IPS-18a (cell line): ENCODE results near the gene TFDP2.

ENCODE experiments used
- H3K27ac ChIP-seq: one replicate; pipeline ENCODE4 v1.5.1; 2013; ENCODE audit warnings: low read length
- H3K27me3 ChIP-seq: one replicate; pipeline ENCODE4 v1.6.1; 2013; ENCODE audit warnings: mild to moderate bottlenecking, low read length; ENCODE audit not compliant: control insufficient read depth, insufficient read depth
- H3K36me3 ChIP-seq: one replicate; pipeline ENCODE4 v1.6.1; 2013; ENCODE audit warnings: low read depth, low read length; ENCODE audit not compliant: control insufficient read depth
- H3K4me1 ChIP-seq: one replicate; pipeline ENCODE4 v1.6.1; 2013; ENCODE audit warnings: low read depth, low read length; ENCODE audit not compliant: control insufficient read depth
- H3K4me3 ChIP-seq: one replicate; pipeline ENCODE4 v1.5.1; 2013; ENCODE audit warnings: low read length
- H3K9ac ChIP-seq: one replicate; pipeline ENCODE4 v1.6.1; 2013; ENCODE audit warnings: mild to moderate bottlenecking, low read length, moderate library complexity
- H3K9me3 ChIP-seq: one replicate; pipeline ENCODE4 v1.6.1; 2013; ENCODE audit warnings: low read depth, low read length; ENCODE audit not compliant: control insufficient read depth

The TFDP2 gene

DNA sequence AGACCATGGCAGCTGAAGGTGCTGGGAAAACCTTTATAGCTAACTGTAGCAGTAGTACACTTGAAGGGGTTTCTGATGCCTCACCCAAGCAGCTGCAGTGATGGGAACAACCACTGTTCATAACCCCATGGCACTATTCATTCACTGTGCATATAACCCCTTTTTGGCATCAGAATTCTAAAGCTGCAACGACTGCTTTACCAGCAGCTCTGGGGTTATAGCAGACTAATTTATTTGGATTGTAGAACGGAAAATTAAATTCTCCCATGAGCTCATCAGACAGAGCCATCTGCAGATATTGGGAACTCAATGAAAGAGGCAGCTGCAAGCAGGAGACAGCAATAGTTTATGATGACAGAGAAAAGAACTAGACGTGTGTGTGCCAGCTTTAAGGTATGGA lies 28.6 kb downstream of the TFDP2 start:
- H3K27me3 ChIP-seq = no peaks in the 10 kb centered on the region
- H3K27ac ChIP-seq = no peak overlapping the region
- no peak overlapping the region for H3K4me3 ChIP-seq
- H3K4me1 ChIP-seq = no peaks in the 10 kb centered on the region
- H3K9me3 ChIP-seq = no peaks in the 10 kb centered on the region
- H3K9ac ChIP-seq = no peak overlapping the region
- H3K36me3 ChIP-seq = no peaks in the 10 kb centered on the region

DNA sequence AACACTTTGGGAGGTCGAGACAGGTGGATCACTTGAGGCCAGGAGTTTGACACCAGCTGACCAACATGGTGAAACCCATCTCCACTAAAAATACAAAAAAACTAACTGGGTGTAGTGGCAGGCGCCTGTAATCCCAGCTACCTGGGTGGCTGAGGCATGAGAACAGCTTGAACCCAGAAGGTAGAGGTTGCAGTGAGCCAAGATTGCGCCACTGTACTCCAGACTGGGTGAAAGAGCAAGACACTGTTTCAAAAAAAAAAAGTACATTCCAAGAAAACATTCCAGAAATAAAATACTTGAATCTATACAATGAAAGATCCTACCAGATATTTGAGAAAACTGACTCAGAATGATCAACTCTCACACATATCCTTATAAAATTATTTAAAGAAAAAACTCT lies 30.4 kb downstream of the TFDP2 start:
- Histone ChIP-seq H3K4me1 (no peaks in the 10 kb centered on the region), H3K4me3 (no peak overlapping the region), H3K27ac (no peak overlapping the region), H3K27me3 (no peaks in the 10 kb centered on the region), H3K36me3 (no peaks in the 10 kb centered on the region), H3K9ac (no peak overlapping the region), H3K9me3 (no peaks in the 10 kb centered on the region)

DNA sequence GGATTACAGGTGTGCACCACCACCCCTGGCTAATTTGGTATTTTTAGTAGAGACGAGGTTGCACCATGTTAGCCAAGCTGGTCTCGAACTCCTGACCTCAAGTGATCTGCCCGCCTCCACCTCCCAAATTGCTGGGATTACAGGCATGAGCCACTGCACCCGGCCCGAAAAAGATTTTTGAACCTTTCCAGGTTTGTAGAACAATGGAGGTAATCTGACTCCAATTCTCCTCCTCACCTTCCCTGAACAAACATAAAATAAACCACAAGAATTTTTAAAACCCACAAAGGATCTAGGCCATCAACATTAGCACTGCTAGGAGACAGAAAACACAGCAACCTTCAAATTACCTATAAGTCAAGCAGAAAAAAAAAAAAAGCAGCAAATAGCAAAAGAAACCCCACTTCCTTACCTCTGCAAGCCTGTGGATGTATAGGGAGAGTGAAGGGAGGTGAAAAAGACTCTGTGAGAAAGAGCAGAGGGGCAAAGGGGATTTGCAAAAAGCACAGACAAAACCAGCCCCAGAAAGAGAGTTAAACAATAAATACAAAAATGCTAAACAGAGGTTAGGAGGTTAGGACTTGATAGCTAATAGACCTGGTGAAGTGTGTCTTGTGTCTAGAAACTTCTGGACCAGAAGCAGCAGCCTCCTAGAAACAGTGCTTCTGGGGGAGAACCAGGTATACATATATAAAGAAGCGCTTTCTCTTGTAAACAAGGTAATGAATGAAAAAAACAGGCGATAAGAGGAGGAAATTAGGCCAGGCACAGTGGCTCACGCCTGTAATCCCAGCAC lies 32.1 kb downstream of the TFDP2 start:
- H3K27me3 ChIP-seq = no peaks in the 10 kb centered on the region
- H3K4me3 ChIP-seq = no peak overlapping the region
- no peaks in the 10 kb centered on the region for H3K4me1 ChIP-seq
- H3K27ac ChIP-seq = no peak overlapping the region
- no peak overlapping the region for H3K9ac ChIP-seq
- H3K9me3 ChIP-seq = no peaks in the 10 kb centered on the region
- no peaks in the 10 kb centered on the region for H3K36me3 ChIP-seq

DNA sequence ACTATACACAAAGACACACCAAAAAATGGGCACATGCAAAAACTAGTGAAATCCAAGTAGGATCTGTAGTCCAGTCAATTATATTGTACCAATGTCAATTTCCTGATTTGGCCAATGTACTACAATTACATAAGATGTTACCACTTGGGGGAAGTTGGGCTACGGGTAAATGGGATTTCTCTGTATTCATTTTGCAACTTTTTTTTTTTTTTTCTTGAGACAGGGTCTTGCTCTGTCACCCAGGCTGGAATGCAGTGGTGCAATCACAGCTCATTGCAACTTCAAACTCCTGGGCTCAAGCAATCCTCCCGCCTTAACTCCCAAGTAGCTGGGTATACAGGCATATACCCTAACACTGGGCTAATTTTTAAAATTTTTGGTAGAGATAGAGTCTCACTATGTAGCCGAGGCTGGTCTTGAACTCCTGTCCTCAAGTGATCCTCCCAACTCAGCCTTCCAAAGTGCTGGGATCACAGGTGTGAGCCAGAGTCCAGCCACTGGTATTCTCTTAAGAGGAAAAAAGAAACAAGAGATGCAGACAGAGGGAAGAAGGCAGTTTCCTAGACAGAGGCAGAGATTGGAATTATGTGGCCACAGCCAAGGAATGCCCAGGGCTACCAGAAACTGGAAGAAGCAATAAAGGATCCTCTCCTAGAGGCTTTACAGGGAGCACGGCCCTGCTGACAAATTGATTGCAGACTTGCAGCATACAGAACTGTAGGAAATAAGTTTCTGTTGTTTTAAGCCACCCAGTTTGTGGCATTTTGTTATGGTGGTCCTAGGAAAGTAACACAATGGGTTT lies 33.3 kb downstream of the TFDP2 start:
- H3K4me3 ChIP-seq = no peak overlapping the region
- H3K27me3 ChIP-seq = no peaks in the 10 kb centered on the region
- no peak overlapping the region for H3K9ac ChIP-seq
- H3K27ac ChIP-seq = no peak overlapping the region
- no peaks in the 10 kb centered on the region for H3K4me1 ChIP-seq
- no peaks in the 10 kb centered on the region for H3K9me3 ChIP-seq
- H3K36me3 ChIP-seq = no peaks in the 10 kb centered on the region

DNA sequence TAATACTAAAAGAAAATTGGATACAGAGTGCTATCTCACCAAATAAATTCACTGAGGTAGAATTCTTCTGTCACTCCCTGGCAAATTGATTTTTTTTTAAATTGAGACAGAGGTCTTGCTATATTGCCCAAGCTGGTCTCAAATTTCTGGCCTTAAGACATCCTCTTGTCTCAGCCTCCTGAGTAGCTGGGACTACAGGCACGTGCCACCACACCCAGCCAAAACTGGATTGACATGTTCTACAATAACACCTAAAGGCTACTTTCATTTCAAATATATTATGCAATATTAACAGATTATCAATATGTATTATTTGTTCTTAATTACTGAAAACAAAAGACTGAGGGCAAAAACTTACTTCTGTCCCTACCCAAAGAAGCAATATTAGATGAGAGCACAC lies 36.7 kb downstream of the TFDP2 start:
- Histone ChIP-seq H3K9me3 (no peaks in the 10 kb centered on the region), H3K27ac (no peak overlapping the region), H3K4me1 (no peaks in the 10 kb centered on the region), H3K27me3 (no peaks in the 10 kb centered on the region), H3K9ac (no peak overlapping the region), H3K36me3 (no peaks in the 10 kb centered on the region), H3K4me3 (no peak overlapping the region)

DNA sequence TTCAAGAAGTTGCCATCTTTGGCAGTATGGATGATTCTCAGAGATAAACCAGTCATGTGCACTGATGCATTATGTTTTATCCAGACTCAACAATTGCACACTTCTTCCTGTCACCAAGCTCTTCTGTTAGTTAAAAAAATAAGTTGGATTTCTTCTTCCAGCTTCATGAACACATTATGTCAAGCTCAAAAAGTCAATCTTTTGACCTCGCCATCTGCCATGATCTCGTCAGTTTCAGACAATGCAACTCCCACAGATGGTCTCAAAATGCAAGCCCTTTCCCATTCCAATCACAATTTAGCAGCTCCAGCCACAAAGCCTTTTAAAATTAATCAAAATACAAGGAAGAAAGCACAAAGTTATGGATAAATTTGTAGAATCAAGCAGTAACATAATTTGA lies 42.8 kb downstream of the TFDP2 start:
- Histone ChIP-seq H3K4me3 (no peak overlapping the region), H3K4me1 (no peaks in the 10 kb centered on the region), H3K27ac (no peak overlapping the region), H3K9ac (no peak overlapping the region), H3K9me3 (no peaks in the 10 kb centered on the region), H3K36me3 (no peaks in the 10 kb centered on the region), H3K27me3 (no peaks in the 10 kb centered on the region)

DNA sequence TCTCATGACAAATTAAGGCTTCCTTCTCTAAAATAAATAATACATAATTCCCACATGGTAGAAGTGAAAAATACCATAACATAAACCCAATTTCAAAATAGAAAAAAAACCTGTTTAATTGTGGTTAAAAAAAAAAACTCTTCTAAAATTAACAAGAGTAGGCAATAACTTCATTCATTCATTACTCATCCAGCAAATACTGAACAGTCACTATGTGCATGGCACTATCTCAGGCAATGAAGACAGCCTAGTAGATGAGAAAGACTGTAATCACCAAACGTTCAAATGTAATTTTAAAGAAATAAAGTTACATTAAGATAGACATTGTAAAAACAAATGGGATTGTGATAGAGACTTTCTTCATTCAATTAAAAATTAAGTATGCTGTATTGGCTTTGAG lies 43.4 kb downstream of the TFDP2 start:
- H3K36me3 ChIP-seq = no peaks in the 10 kb centered on the region
- H3K9me3 ChIP-seq = no peaks in the 10 kb centered on the region
- no peaks in the 10 kb centered on the region for H3K27me3 ChIP-seq
- H3K27ac ChIP-seq = no peak overlapping the region
- H3K9ac ChIP-seq = no peak overlapping the region
- no peak overlapping the region for H3K4me3 ChIP-seq
- no peaks in the 10 kb centered on the region for H3K4me1 ChIP-seq

DNA sequence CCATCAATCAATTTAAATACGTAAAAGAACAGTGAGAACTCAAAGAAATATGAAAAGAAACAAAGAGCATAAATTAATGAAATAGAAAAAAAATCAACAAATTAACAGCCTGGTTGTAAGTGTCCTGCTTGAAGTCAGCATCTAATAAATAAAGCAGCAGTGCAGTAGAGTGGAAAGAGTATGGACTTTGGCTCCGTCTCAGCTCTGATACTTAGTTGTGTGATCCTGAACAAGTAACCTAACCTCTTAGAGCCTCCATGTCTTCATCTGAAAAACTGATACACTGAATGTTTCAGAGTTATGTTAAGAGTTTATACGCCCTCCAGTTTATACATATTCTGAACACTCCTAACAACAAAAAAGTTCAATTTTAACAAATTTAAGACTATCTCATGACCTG lies 44.6 kb downstream of the TFDP2 start:
- H3K4me1 ChIP-seq = no peaks in the 10 kb centered on the region

DNA sequence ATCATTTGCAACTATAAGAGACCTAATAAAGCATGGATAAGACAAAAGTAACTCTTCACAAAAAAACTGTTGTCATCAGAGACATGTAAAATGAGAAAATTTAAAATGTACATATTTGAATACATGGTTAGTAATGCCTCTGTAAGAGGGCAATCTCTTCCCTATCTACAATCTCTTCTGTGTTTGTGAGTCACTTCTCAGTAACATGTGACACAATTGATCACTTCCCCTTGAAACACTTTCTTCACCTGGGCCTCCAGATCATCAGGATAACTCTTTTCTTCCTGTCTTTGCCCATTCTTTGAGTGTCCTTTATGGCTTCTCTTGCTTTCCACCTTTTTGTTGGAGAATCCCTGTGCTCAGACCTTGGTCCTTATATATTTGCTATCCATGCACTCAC lies 50.4 kb downstream of the TFDP2 start:
- H3K27me3 ChIP-seq = no peaks in the 10 kb centered on the region
- H3K27ac ChIP-seq = no peak overlapping the region
- H3K36me3 ChIP-seq = no peaks in the 10 kb centered on the region
- no peak overlapping the region for H3K9ac ChIP-seq
- H3K4me1 ChIP-seq = no peaks in the 10 kb centered on the region
- no peak overlapping the region for H3K4me3 ChIP-seq
- H3K9me3 ChIP-seq = no peaks in the 10 kb centered on the region

More for the DNA sequence above, 44.6 kb downstream of the TFDP2 start:
- no peaks in the 10 kb centered on the region for H3K27me3 ChIP-seq
- H3K9ac ChIP-seq = no peak overlapping the region
- no peak overlapping the region for H3K4me3 ChIP-seq
- H3K36me3 ChIP-seq = no peaks in the 10 kb centered on the region
- no peaks in the 10 kb centered on the region for H3K9me3 ChIP-seq
- H3K27ac ChIP-seq = no peak overlapping the region

DNA sequence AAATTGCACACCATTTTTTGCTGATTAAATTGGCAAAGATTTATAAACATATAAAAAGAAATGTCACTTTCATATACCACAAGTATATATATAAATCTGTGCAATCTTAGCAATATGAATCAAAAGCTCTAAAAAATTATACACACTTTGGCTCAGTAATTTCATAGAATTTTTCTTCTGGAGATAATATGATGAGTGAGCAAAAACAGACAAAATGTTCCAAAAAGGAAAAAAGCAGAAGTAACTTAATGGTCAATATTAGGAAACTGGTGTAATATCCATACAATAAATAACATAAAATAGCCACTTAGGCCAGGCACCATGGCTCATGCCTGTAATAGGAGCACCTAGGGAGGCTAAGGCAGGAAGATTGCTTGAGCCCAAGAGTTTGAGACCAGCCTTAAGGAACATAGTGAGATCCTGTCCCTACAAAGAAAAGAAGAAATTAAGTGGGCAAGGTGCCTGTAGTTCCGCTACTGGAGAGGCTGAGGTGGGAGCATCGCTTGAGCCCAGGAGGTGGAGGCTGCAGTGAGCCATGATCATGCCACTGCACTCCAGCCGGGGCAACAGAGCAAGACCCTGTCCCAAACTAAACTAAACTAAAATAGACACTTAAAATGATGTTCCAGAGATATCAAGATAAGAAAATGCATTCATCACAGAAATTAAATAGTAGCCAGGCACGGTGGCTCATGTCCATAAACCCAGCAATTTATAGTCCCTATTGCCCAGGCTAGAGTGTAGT lies 52.1 kb downstream of the TFDP2 start:
- no peak overlapping the region for H3K9ac ChIP-seq
- H3K27ac ChIP-seq = no peak overlapping the region
- H3K4me1 ChIP-seq = no peaks in the 10 kb centered on the region
- H3K27me3 ChIP-seq = no peaks in the 10 kb centered on the region
- H3K9me3 ChIP-seq = no peaks in the 10 kb centered on the region
- no peak overlapping the region for H3K4me3 ChIP-seq
- no peaks in the 10 kb centered on the region for H3K36me3 ChIP-seq

DNA sequence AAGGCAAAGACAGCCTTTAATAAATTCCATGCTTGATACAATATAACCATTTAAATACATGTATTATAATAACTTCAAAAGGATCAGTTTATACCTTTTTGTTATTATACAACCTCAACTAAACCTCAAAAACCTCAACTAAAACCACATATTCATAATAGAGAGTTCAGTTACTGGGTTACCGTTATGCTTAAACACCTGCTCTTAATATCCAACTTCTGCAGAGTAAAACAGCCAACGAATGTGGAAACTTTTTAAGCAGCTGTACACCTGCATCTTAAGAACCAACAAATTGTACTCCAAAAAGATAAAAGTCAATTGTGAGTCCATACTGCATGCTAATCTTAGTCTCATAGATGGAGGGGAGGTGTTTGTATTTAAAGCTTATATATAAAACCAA lies 53.5 kb downstream of the TFDP2 start:
- H3K4me1 ChIP-seq = no peaks in the 10 kb centered on the region
- H3K27ac ChIP-seq = no peak overlapping the region

More for the DNA sequence above, 53.5 kb downstream of the TFDP2 start:
- Histone ChIP-seq H3K27me3 (no peaks in the 10 kb centered on the region), H3K9ac (no peak overlapping the region), H3K9me3 (no peaks in the 10 kb centered on the region), H3K36me3 (no peaks in the 10 kb centered on the region), H3K4me3 (no peak overlapping the region)
